ENCODE results near the gene RBM6. TPM values are rescaled to one million over a fixed set of nuclear protein-coding genes. Genes with fewer than 3 reads are reported as not detected.

The RBM6 gene
- total and polyA plus RNA-seq, 12 donors = 34.8 to 700 (median 82.2) TPM

DNA sequence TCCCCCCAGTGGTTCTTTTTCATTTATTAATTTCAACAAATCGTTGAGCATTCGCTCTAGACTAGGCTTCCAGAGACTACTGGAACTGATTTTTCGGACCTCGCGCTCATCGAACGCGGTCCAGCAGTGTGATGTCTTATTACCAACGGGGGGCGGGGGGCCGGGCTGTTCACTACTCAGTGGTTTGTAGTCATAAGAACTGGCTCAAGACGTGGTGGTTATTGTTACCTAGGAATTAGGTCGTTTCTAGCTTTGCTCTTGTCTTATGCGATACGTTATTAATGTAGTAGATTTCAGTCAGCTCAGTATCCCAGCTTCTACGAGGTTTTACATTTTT lies 149.6 kb downstream of the RBM6 start:
- WGBS, 4 donors = 0% methylated on average over 16 of the region's 16 CpGs
- intact Hi-C loops (cut with DNase I) = no loop called here
- Histone ChIP-seq H3K4me1 (replicated peaks in 1 of 2) (peaks cover 10 to 27% of the 10 kb centered on the region in 2 donors), H3K9me3 (replicated peaks in 1 of 3) (no peaks in the 10 kb centered on the region), H3K27ac (peak overlapping the region in 4 of 5 donors; percentile 88 to 97 (median 94)), H3K27me3 (no peaks in the 10 kb centered on the region), H3K4me3 (peak overlapping the region in 3 of 4 donors; percentile 76 to 94 (median 85)), H3K36me3 (replicated peaks in 1 of 2) (peaks cover 0 to 44% of the 10 kb centered on the region in 2 donors)
- peak in 5 of 7 donors; percentile 34 to 62 (median 52) for DNase-seq
- TF ChIP-seq, protein P1, sequence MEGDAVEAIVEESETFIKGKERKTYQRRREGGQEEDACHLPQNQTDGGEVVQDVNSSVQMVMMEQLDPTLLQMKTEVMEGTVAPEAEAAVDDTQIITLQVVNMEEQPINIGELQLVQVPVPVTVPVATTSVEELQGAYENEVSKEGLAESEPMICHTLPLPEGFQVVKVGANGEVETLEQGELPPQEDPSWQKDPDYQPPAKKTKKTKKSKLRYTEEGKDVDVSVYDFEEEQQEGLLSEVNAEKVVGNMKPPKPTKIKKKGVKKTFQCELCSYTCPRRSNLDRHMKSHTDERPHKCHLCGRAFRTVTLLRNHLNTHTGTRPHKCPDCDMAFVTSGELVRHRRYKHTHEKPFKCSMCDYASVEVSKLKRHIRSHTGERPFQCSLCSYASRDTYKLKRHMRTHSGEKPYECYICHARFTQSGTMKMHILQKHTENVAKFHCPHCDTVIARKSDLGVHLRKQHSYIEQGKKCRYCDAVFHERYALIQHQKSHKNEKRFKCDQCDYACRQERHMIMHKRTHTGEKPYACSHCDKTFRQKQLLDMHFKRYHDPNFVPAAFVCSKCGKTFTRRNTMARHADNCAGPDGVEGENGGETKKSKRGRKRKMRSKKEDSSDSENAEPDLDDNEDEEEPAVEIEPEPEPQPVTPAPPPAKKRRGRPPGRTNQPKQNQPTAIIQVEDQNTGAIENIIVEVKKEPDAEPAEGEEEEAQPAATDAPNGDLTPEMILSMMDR (IDR thresholded peaks at IDR 0.05) = no peak
- peak in 1 of 2 donors; percentile 10 for TF ChIP-seq POLR2A (IDR thresholded peaks at IDR 0.05)

DNA sequence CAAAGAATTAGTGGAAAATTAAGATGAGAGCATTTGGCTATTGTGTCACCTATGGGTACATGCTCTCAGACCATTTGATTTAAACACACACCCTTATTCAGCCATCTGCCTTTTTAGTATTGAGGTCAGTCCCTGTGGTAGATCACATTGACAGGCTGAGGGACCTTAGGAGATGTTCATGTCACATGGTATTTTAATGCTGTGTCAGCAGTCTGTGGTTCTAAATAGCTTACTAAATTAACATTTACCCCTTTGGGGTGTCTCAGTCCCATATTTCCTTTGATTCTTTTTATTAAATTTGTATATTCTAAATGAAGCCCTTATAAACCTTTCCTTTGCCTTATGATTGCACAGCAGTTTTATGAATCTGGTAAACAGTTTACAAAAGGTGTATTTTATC lies 151.0 kb downstream of the RBM6 start:
- DNase-seq = no peak
- intact Hi-C loops (cut with DNase I) = no loop called here
- H3K4me3 ChIP-seq = peak overlapping the region in 1 of 4 donors; percentile 85
- H3K27me3 ChIP-seq = no peaks in the 10 kb centered on the region
- TF ChIP-seq POLR2A (IDR thresholded peaks at IDR 0.05) = no peak
- TF ChIP-seq, protein P1 (IDR thresholded peaks at IDR 0.05) = no peak
- H3K27ac ChIP-seq = no peak overlapping the region
- no peaks in the 10 kb centered on the region for H3K9me3 ChIP-seq (replicated peaks in 1 of 3)
- peaks cover 10 to 31% of the 10 kb centered on the region in 2 donors for H3K4me1 ChIP-seq (replicated peaks in 1 of 2)
- peaks cover 0 to 58% of the 10 kb centered on the region in 2 donors for H3K36me3 ChIP-seq (replicated peaks in 1 of 2)

DNA sequence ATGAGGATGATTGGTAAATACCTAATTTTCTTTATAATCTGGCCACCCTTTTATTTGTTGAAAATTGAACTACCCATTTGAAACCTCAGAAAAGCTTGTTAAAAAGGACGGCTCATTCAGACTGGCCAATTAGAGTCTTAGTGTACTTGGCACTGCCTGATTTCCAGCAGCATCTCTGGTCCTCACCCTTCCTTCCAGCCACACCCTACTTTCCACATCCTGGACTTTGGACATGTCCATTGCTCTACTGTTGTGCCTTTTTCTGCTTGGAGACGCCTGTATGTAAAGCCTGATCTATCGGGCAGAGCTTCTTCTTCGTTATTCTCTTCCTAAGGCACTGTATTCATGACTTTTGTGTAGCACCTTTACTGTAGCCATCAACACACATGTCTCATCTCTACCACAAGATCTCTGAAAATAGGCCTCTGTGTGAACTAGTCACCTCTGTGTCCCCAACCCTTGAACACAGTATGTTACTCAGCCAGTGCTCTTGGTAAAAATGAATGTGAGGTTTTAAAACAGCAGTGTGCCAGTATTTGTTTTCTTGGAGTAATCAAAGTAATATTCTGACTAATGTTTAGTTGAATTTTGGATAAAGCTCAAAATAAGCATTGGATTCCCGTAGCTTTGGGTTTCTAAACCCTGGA lies 155.5 kb downstream of the RBM6 start:
- H3K36me3 ChIP-seq (replicated peaks in 1 of 2) = peaks cover 0 to 100% of the 10 kb centered on the region in 2 donors
- H3K27me3 ChIP-seq = no peaks in the 10 kb centered on the region
- DNase-seq = no peak
- WGBS, 4 donors = 84 to 88% (median 85%) methylated on average over 5 of the region's 5 CpGs
- H3K4me1 ChIP-seq (replicated peaks in 1 of 2) = peaks cover 5 to 24% of the 10 kb centered on the region in 2 donors
- no peaks in the 10 kb centered on the region for H3K9me3 ChIP-seq (replicated peaks in 1 of 3)
- no peak overlapping the region for H3K27ac ChIP-seq
- intact Hi-C loops (cut with DNase I) = no loop called here
- H3K4me3 ChIP-seq = no peak overlapping the region
- TF ChIP-seq, protein P1 (IDR thresholded peaks at IDR 0.05) = no peak
- no peak for TF ChIP-seq POLR2A (IDR thresholded peaks at IDR 0.05)

DNA sequence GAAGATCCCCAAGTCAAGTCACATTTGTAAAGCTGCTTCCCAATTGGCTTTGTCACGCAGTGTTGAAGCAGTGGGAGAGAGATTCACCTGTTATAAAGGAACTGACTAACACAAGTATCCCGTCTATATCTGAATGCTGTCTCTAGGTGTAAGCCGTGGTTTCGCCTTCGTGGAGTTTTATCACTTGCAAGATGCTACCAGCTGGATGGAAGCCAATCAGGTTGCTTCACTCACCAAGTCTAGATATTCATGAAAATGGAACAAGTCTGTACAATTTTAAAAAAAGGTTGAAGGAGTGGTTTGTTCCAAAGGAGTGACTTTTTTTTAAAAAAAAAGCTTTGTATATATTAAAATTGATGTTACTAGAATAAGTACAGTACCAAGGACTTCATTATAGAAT lies 160.4 kb downstream of the RBM6 start:
- Histone ChIP-seq H3K4me1 (replicated peaks in 1 of 2) (no peaks in the 10 kb centered on the region), H3K27me3 (no peaks in the 10 kb centered on the region), H3K27ac (no peak overlapping the region), H3K9me3 (replicated peaks in 1 of 3) (no peaks in the 10 kb centered on the region), H3K36me3 (replicated peaks in 1 of 2) (peaks cover 0 to 100% of the 10 kb centered on the region in 2 donors), H3K4me3 (no peak overlapping the region)
- DNase-seq = peak in 1 of 7 donors; percentile 43
- no peak for TF ChIP-seq POLR2A (IDR thresholded peaks at IDR 0.05)
- TF ChIP-seq, protein P1 (IDR thresholded peaks at IDR 0.05) = no peak
- intact Hi-C loops (cut with DNase I) = no loop called here
- WGBS, 4 donors = 82 to 89% (median 86%) methylated on average over 5 of the region's 5 CpGs

Data from adrenal gland (tissue), 12 donors.